ENCODE results near the gene PAEP.

Gene PAEP

GRCh38 chr9:135592331-135592590, 30.7 kb downstream of the PAEP start:
- in situ Hi-C loops (cut with MboI; ENCODE audit: low sequenced_read_pairs, unreplicated experiment) = no loop called here
- TF ChIP-seq CTCF (IDR thresholded peaks at IDR 0.05; ENCODE audit: borderline replicate concordance, control extremely low read depth, extremely low read depth, insufficient read depth, missing control alignments) = no peak

GRCh38 chr9:135592625-135593024, 31.1 kb downstream of the PAEP start:
- DNase-seq (ENCODE audit: low spot score) = peak; percentile 23
- no peak for TF ChIP-seq CTCF (IDR thresholded peaks at IDR 0.05; ENCODE audit: borderline replicate concordance, control extremely low read depth, extremely low read depth, insufficient read depth, missing control alignments)
- in situ Hi-C loops (cut with MboI; ENCODE audit: low sequenced_read_pairs, unreplicated experiment) = no loop called here

More at GRCh38 chr9:135592331-135592590, 30.7 kb downstream of the PAEP start:
- peak; percentile 22 for DNase-seq (ENCODE audit: low spot score)

- no peak for TF ChIP-seq CTCF (IDR thresholded peaks at IDR 0.05; ENCODE audit: borderline replicate concordance, control extremely low read depth, extremely low read depth, insufficient read depth, missing control alignments)
- in situ Hi-C loops (cut with MboI; ENCODE audit: low sequenced_read_pairs, unreplicated experiment) = no loop called here
- no peak for DNase-seq (ENCODE audit: low spot score)
Observed at GRCh38 chr9:135596211-135596610, 34.7 kb downstream of the PAEP start.

- no peak for TF ChIP-seq CTCF (IDR thresholded peaks at IDR 0.05; ENCODE audit: borderline replicate concordance, control extremely low read depth, extremely low read depth, insufficient read depth, missing control alignments)
- in situ Hi-C loops (cut with MboI; ENCODE audit: low sequenced_read_pairs, unreplicated experiment) = no loop called here
- no peak for DNase-seq (ENCODE audit: low spot score)
Observed at GRCh38 chr9:135600296-135600817, 38.8 kb downstream of the PAEP start.

- DNase-seq (ENCODE audit: low spot score) = no peak
- TF ChIP-seq CTCF (IDR thresholded peaks at IDR 0.05; ENCODE audit: borderline replicate concordance, control extremely low read depth, extremely low read depth, insufficient read depth, missing control alignments) = no peak
- in situ Hi-C loops (cut with MboI; ENCODE audit: low sequenced_read_pairs, unreplicated experiment) = no loop called here
Observed at GRCh38 chr9:135601988-135602387, 40.4 kb downstream of the PAEP start.

- in situ Hi-C loops (cut with MboI; ENCODE audit: low sequenced_read_pairs, unreplicated experiment) = no loop called here
- peak; percentile 78 for DNase-seq (ENCODE audit: low spot score)
Observed at GRCh38 chr9:135602789-135603481, 41.4 kb downstream of the PAEP start.

More at GRCh38 chr9:135602789-135603481, 41.4 kb downstream of the PAEP start:
- peak; percentile 69 for TF ChIP-seq CTCF (IDR thresholded peaks at IDR 0.05; ENCODE audit: borderline replicate concordance, control extremely low read depth, extremely low read depth, insufficient read depth, missing control alignments)

Data from GM13976 (cell line).